CD14-positive monocyte (primary cell): Measurements from ENCODE around the gene SLC6A20. TPM values are rescaled to one million over a fixed set of nuclear protein-coding genes. Genes with fewer than 3 reads are reported as not detected.

Source experiments
- DNase-seq, 3 donors: peaks; one replicate each; pipeline ENCODE4 v3.0.0-alpha.2; 2011 to 2022
- H2AFZ ChIP-seq: 2 replicates; pipeline ENCODE4 v1.6.0; 2012; ENCODE audit warnings: mild to moderate bottlenecking, low read depth, low read length, inconsistent platforms; ENCODE audit not compliant: insufficient read depth, poor library complexity, severe bottlenecking
- H3K27ac ChIP-seq, 2 donors: 1 replicate in 1 of 2; 2 replicates in 1 of 2; pipeline ENCODE4 v1.5.1; 2012 to 2013; ENCODE audit warnings: low read length in 2 of 2, control low read depth in 1 of 2, inconsistent platforms in 1 of 2, low read depth in 1 of 2, mild to moderate bottlenecking in 1 of 2
- H3K27me3 ChIP-seq, 2 donors: one replicate each; pipeline versions ENCODE4 v1.6.0 to v1.6.1; 2011 to 2013; ENCODE audit warnings: low read length in 2 of 2; ENCODE audit not compliant: control insufficient read depth in 2 of 2, insufficient read depth in 2 of 2
- H3K36me3 ChIP-seq, 2 donors: replicated peaks in 1 of 2; 1 replicate in 1 of 2; 2 replicates in 1 of 2; pipeline versions ENCODE4 v1.5.1 to v1.6.1; 2012 to 2013; ENCODE audit warnings: low read length in 2 of 2, control low read depth in 1 of 2, inconsistent platforms in 1 of 2, mild to moderate bottlenecking in 1 of 2; ENCODE audit not compliant: insufficient read depth in 2 of 2, control insufficient read depth in 1 of 2
- H3K4me1 ChIP-seq, 2 donors: 1 replicate in 1 of 2; 2 replicates in 1 of 2; pipeline versions ENCODE4 v1.5.1 to v1.6.1; 2012 to 2013; ENCODE audit warnings: low read length in 2 of 2, control low read depth in 1 of 2, inconsistent platforms in 1 of 2, mild to moderate bottlenecking in 1 of 2, moderate library complexity in 1 of 2; ENCODE audit not compliant: insufficient read depth in 2 of 2, control insufficient read depth in 1 of 2
- H3K4me2 ChIP-seq: replicated peaks from 2 replicates; pipeline ENCODE3; 2012; ENCODE audit warnings: low read length, moderate library complexity, mild to moderate bottlenecking; ENCODE audit not compliant: poor library complexity, severe bottlenecking; ENCODE audit errors: extremely low read depth
- H3K4me3 ChIP-seq, 3 experiments: fragments of 200-600 bp in 1 of 3; sonication (generic) in 1 of 3; replicated peaks in 1 of 3; 1 replicate in 2 of 3; 2 replicates in 1 of 3; pipeline ENCODE4 v1.5.1; 2011 to 2013; ENCODE audit warnings: low read length in 3 of 3, mild to moderate bottlenecking in 3 of 3, control low read depth in 2 of 3, low read depth in 2 of 3, inconsistent platforms in 1 of 3, moderate library complexity in 1 of 3
- H3K79me2 ChIP-seq: 2 replicates; pipeline ENCODE4 v1.6.0; 2012; ENCODE audit warnings: mild to moderate bottlenecking, control low read depth, inconsistent platforms, low read length, moderate library complexity; ENCODE audit not compliant: insufficient read depth
- H3K9ac ChIP-seq: 2 replicates; pipeline ENCODE4 v1.6.0; 2017; ENCODE audit warnings: low read length, mild to moderate bottlenecking; ENCODE audit not compliant: insufficient read depth, poor library complexity, severe bottlenecking
- H3K9me3 ChIP-seq, 2 donors: replicated peaks in 1 of 2; 1 replicate in 1 of 2; 2 replicates in 1 of 2; pipeline versions ENCODE4 v1.5.1 to v1.6.1; 2012 to 2013; ENCODE audit warnings: low read length in 2 of 2, control low read depth in 1 of 2; ENCODE audit not compliant: control insufficient read depth in 1 of 2, insufficient read depth in 1 of 2
- H4K20me1 ChIP-seq: 2 replicates; pipeline ENCODE4 v1.6.0; 2012; ENCODE audit warnings: mild to moderate bottlenecking, low read length, control low read depth, moderate library complexity; ENCODE audit not compliant: insufficient read depth
- H3K27ac Mint-ChIP-seq, 7 donors: one replicate each; pipeline ENCODE4 v1.8.0; 2020; ENCODE audit warnings: mild to moderate bottlenecking in 7 of 7, mixed read lengths in 7 of 7, moderate library complexity in 6 of 7, inconsistent platforms in 2 of 7
- H3K27me3 Mint-ChIP-seq, 3 donors: one replicate each; pipeline ENCODE4 v1.8.0; 2021 to 2022; ENCODE audit warnings: low read depth in 3 of 3, mild to moderate bottlenecking in 3 of 3, mixed read lengths in 3 of 3, moderate library complexity in 3 of 3, inconsistent platforms in 1 of 3
- H3K36me3 Mint-ChIP-seq, 2 donors: one replicate each; pipeline ENCODE4 v1.8.0; 2020; ENCODE audit warnings: mixed read lengths in 2 of 2, inconsistent platforms in 1 of 2, mild to moderate bottlenecking in 1 of 2
- H3K4me1 Mint-ChIP-seq: one replicate; pipeline ENCODE4 v1.8.0; 2020; ENCODE audit warnings: mild to moderate bottlenecking, mixed read lengths
- H3K4me3 Mint-ChIP-seq, 2 donors: one replicate each; pipeline ENCODE4 v1.8.0; 2020; ENCODE audit warnings: mild to moderate bottlenecking in 2 of 2, mixed read lengths in 2 of 2, moderate library complexity in 1 of 2
- H3K9me3 Mint-ChIP-seq, 7 donors: one replicate each; pipeline ENCODE4 v1.8.0; 2020 to 2022; ENCODE audit warnings: mixed read lengths in 7 of 7, mild to moderate bottlenecking in 6 of 7, moderate library complexity in 6 of 7, inconsistent platforms in 2 of 7
- CTCF ChIP-seq: fragments of 200-600 bp; IDR thresholded peaks from one replicate; pipeline ENCODE4 v1.8.0; 2022; ENCODE audit warnings: antibody characterized with exemption, mild to moderate bottlenecking
- WGBS: methylation state at CpG from one replicate; pipeline ENCODE4 v1.1.5; 2013; ENCODE audit warnings: missing lambda C conversion rate; ENCODE audit not compliant: insufficient coverage; 5-methylcytosine and 5-hydroxymethylcytosine counted together
- intact Hi-C, 2 donors: fragments of 100-400 bp; cut with micrococcal nuclease; formaldehyde crosslinking; loops; one replicate each; pipeline versions ENCODE4 v1.15.0 to v1.15.1; 2023
- polyA plus RNA-seq, 3 donors: library from polyadenylated mRNA; depleted of rRNA in 1 of 3; unstranded in 2 of 3; stranded (reverse) in 1 of 3; fragments of 300-500 nt in 2 of 3; fragments of >200 nt in 1 of 3; fragmentation: Illumina TruSeq in 2 of 3; gene quantifications; 1 replicate in 2 of 3; 2 replicates in 1 of 3; pipeline ENCODE4 v1.2.3, GENCODE V29; 2012 to 2021

The SLC6A20 gene
- polyA plus RNA-seq, 3 donors, result not detected

GRCh38 chr3:45790596-45790995 lies 5.7 kb downstream of the SLC6A20 start:
- Mint-ChIP-seq H3K27me3 (peaks cover 19 to 25% (median 24%) of the 10 kb centered on the region in 3 donors), H3K4me3 (no peak overlapping the region), H3K9me3 (peaks cover 8 to 27% (median 14%) of the 10 kb centered on the region in 7 donors), H3K36me3 (peaks cover 0 to 2% of the 10 kb centered on the region in 2 donors), H3K4me1 (peaks cover 11% of the 10 kb centered on the region), H3K27ac (no peak overlapping the region)
- Histone ChIP-seq H3K27me3 (peaks cover 14 to 19% of the 10 kb centered on the region in 2 donors), H3K9ac (no peak overlapping the region), H3K4me2 (no peak overlapping the region), H3K4me1 (peaks cover 0 to under 1% of the 10 kb centered on the region in 2 donors), H3K79me2 (no peaks in the 10 kb centered on the region), H2AFZ (no peak overlapping the region), H3K36me3 (no peaks in the 10 kb centered on the region), H4K20me1 (no peaks in the 10 kb centered on the region), H3K27ac (no peak overlapping the region), H3K4me3 (no peak overlapping the region), H3K9me3 (peaks cover 11 to 12% of the 10 kb centered on the region in 2 donors)
- no peak for DNase-seq
- intact Hi-C loops, result no loop called here
- 81% methylated on average over 2 of the region's 2 CpGs for WGBS
- TF ChIP-seq CTCF, result no peak

GRCh38 chr3:45789235-45789812 lies 7.0 kb downstream of the SLC6A20 start:
- no peaks in the 10 kb centered on the region for H3K4me1 ChIP-seq
- Mint-ChIP-seq H3K27me3 (peaks cover 6 to 14% (median 12%) of the 10 kb centered on the region in 3 donors), H3K36me3 (no peaks in the 10 kb centered on the region), H3K27ac (no peak overlapping the region), H3K4me3 (no peak overlapping the region), H3K4me1 (peaks cover 7% of the 10 kb centered on the region), H3K9me3 (peaks cover 10 to 31% (median 22%) of the 10 kb centered on the region in 7 donors)
- no peak for TF ChIP-seq CTCF
- H3K4me3 ChIP-seq, result no peak overlapping the region
- no peak overlapping the region for H3K27ac ChIP-seq
- H3K79me2 ChIP-seq, result no peaks in the 10 kb centered on the region
- DNase-seq, result no peak
- H3K9ac ChIP-seq, result no peak overlapping the region
- intact Hi-C loops, result no loop called here
- no peaks in the 10 kb centered on the region for H3K36me3 ChIP-seq
- H2AFZ ChIP-seq, result no peak overlapping the region
- H4K20me1 ChIP-seq, result no peaks in the 10 kb centered on the region
- H3K9me3 ChIP-seq, result peaks cover 5 to 11% of the 10 kb centered on the region in 2 donors
- H3K27me3 ChIP-seq, result peaks cover 2 to 6% of the 10 kb centered on the region in 2 donors
- no CpG with 5 or more reads among the region's 4 CpGs for WGBS
- no peak overlapping the region for H3K4me2 ChIP-seq
